H1 (cell line): Measurements from ENCODE around the gene ADM. TPM values are rescaled to one million over a fixed set of nuclear protein-coding genes. Genes with fewer than 3 reads are reported as not detected.

ENCODE experiments used
- CTCF ChIA-PET: fragments of 300-600 bp; sonication (Branson Sonifier 250); formaldehyde crosslinking; loops from one replicate; lab custom pipeline; 2021; ENCODE audit not compliant: partially characterized antibody; lab: Charles Lee
- POLR2A ChIA-PET: fragments of 300-600 bp; sonication (Branson Sonifier 250); formaldehyde crosslinking; loops from one replicate; lab custom pipeline; 2021; ENCODE audit warnings: inconsistent platforms; ENCODE audit not compliant: partially characterized antibody; lab: Charles Lee
- DNase-seq, 2 experiments: peaks; one replicate each; pipeline versions ENCODE4 v3.0.0 to v3.0.0-alpha.2; 2010 to 2022; ENCODE audit warnings: low spot score in 2 of 2, low read depth in 1 of 2, mixed read lengths in 1 of 2
- FAIRE-seq: peaks from 2 replicates; lab custom pipeline; 2011; peaks lifted over from hg19 to GRCh38; lab: Jason Lieb, UNC
- H2AFZ ChIP-seq: 2 replicates; pipeline ENCODE4 v1.8.1; 2012; ENCODE audit warnings: low read length, inconsistent platforms
- H2AK5ac ChIP-seq: 2 replicates; pipeline ENCODE4 v1.6.1; 2013; ENCODE audit warnings: low read depth, low read length
- H2BK120ac ChIP-seq: replicated peaks from 2 replicates; pipeline ENCODE3; 2013; ENCODE audit warnings: low read depth, low read length, inconsistent platforms
- H2BK12ac ChIP-seq: 2 replicates; pipeline ENCODE4 v1.6.1; 2013; ENCODE audit warnings: low read depth, low read length
- H2BK15ac ChIP-seq: 2 replicates; pipeline ENCODE4 v1.6.1; 2013; ENCODE audit warnings: low read length
- H2BK20ac ChIP-seq: 2 replicates; pipeline ENCODE4 v1.6.1; 2013; ENCODE audit warnings: low read length
- H2BK5ac ChIP-seq: 2 replicates; pipeline ENCODE4 v1.6.1; 2013; ENCODE audit warnings: low read depth, low read length
- H3K14ac ChIP-seq: 2 replicates; pipeline ENCODE4 v1.6.1; 2013; ENCODE audit warnings: inconsistent platforms; ENCODE audit not compliant: insufficient read length
- H3K18ac ChIP-seq: 2 replicates; pipeline ENCODE4 v1.6.1; 2013; ENCODE audit warnings: low read length; ENCODE audit errors: extremely low read depth
- H3K23ac ChIP-seq: 2 replicates; pipeline ENCODE4 v1.6.1; 2013; ENCODE audit warnings: inconsistent platforms; ENCODE audit not compliant: insufficient read length
- H3K23me2 ChIP-seq: 2 replicates; pipeline ENCODE4 v1.6.1; 2013; ENCODE audit warnings: low read depth, low read length
- H3K27ac ChIP-seq: 2 replicates; pipeline ENCODE4 v1.6.1; 2011; ENCODE audit warnings: low read depth, low read length, inconsistent platforms
- H3K27me3 ChIP-seq, 4 experiments: replicated peaks in 1 of 4; 1 replicate in 1 of 4; 2 replicates in 3 of 4; pipeline versions ENCODE4 v1.6.1 to v1.8.1; 2011 to 2013; ENCODE audit warnings: low read length in 3 of 4, mild to moderate bottlenecking in 3 of 4, inconsistent platforms in 2 of 4, mixed read lengths in 2 of 4, moderate library complexity in 1 of 4; ENCODE audit not compliant: control insufficient read depth in 3 of 4, insufficient read depth in 3 of 4; ENCODE audit errors: extremely low read depth in 1 of 4
- H3K36me3 ChIP-seq, 4 experiments: 2 replicates each; pipeline versions ENCODE4 v1.6.1 to v1.8.1; 2011 to 2013; ENCODE audit warnings: mild to moderate bottlenecking in 4 of 4, low read length in 3 of 4, moderate library complexity in 2 of 4, control low read depth in 1 of 4, inconsistent platforms in 1 of 4; ENCODE audit not compliant: insufficient read depth in 4 of 4, control insufficient read depth in 2 of 4
- H3K4ac ChIP-seq: replicated peaks from 2 replicates; pipeline ENCODE3; 2013; ENCODE audit warnings: low read length, low read depth, mixed read lengths, inconsistent platforms; ENCODE audit not compliant: insufficient read length
- H3K4me1 ChIP-seq, 4 experiments: replicated peaks in 1 of 4; 1 replicate in 1 of 4; 2 replicates in 3 of 4; pipeline versions ENCODE4 v1.6.1 to v1.8.1; 2011 to 2013; ENCODE audit warnings: low read length in 3 of 4, inconsistent platforms in 2 of 4, mixed read lengths in 1 of 4; ENCODE audit not compliant: insufficient read depth in 4 of 4, control insufficient read depth in 3 of 4
- H3K4me2 ChIP-seq, 2 experiments: 2 replicates each; pipeline versions ENCODE4 v1.6.1 to v1.8.1; 2011 to 2013; ENCODE audit warnings: low read depth in 2 of 2, low read length in 2 of 2, control low read depth in 1 of 2, inconsistent platforms in 1 of 2, mild to moderate bottlenecking in 1 of 2; ENCODE audit not compliant: insufficient read depth in 1 of 2
- H3K4me3 ChIP-seq, 4 experiments: fragments of 200-600, 300-600 bp in 1 of 4; sonication (generic), shearing (Covaris generic), sonication (Bioruptor Twin) in 1 of 4; 2 replicates each; pipeline versions ENCODE4 v1.5.1 to v1.8.1; 2011 to 2016; ENCODE audit warnings: low read length in 4 of 4, low read depth in 3 of 4, control low read depth in 2 of 4, inconsistent platforms in 2 of 4, mild to moderate bottlenecking in 2 of 4, mixed read lengths in 1 of 4, moderate library complexity in 1 of 4; ENCODE audit not compliant: insufficient read depth in 2 of 4; ENCODE audit errors: extremely low read depth in 1 of 4
- H3K56ac ChIP-seq: replicated peaks from 2 replicates; pipeline ENCODE3; 2013; ENCODE audit warnings: low read depth, mild to moderate bottlenecking, mixed read lengths, low read length, inconsistent platforms; ENCODE audit not compliant: insufficient read length
- H3K79me1 ChIP-seq: 2 replicates; pipeline ENCODE4 v1.6.1; 2013; ENCODE audit warnings: low read depth, low read length, control low read depth
- H3K79me2 ChIP-seq, 2 experiments: 2 replicates each; pipeline versions ENCODE4 v1.6.1 to v1.8.1; 2012 to 2013; ENCODE audit warnings: low read length in 2 of 2, mild to moderate bottlenecking in 2 of 2, inconsistent platforms in 1 of 2; ENCODE audit not compliant: insufficient read depth in 2 of 2, control insufficient read depth in 1 of 2
- H3K9ac ChIP-seq, 4 experiments: replicated peaks in 1 of 4; 1 replicate in 1 of 4; 2 replicates in 3 of 4; pipeline versions ENCODE4 v1.6.1 to v1.8.1; 2011 to 2013; ENCODE audit warnings: low read depth in 3 of 4, low read length in 3 of 4, control low read depth in 2 of 4, mild to moderate bottlenecking in 2 of 4, moderate library complexity in 2 of 4, inconsistent platforms in 1 of 4; ENCODE audit errors: extremely low read depth in 1 of 4
- H3K9me3 ChIP-seq, 2 experiments: 2 replicates each; pipeline versions ENCODE4 v1.6.1 to v1.8.1; 2012 to 2013; ENCODE audit warnings: mild to moderate bottlenecking in 2 of 2, moderate library complexity in 2 of 2, control low read depth in 1 of 2, inconsistent platforms in 1 of 2, low read depth in 1 of 2, low read length in 1 of 2, mixed read lengths in 1 of 2; ENCODE audit not compliant: insufficient read depth in 2 of 2
- H4K20me1 ChIP-seq, 2 experiments: replicated peaks in 1 of 2; 2 replicates each; pipeline versions ENCODE3 to v1.8.1; 2011 to 2013; ENCODE audit warnings: inconsistent platforms in 2 of 2, low read length in 2 of 2, mild to moderate bottlenecking in 1 of 2; ENCODE audit not compliant: insufficient read depth in 2 of 2, control insufficient read depth in 1 of 2
- H4K5ac ChIP-seq: 2 replicates; pipeline ENCODE4 v1.6.1; 2013; ENCODE audit warnings: low read length, low read depth, mixed read lengths, inconsistent platforms; ENCODE audit not compliant: insufficient read length
- H4K8ac ChIP-seq: 2 replicates; pipeline ENCODE4 v1.8.0; 2013; ENCODE audit warnings: mild to moderate bottlenecking, moderate library complexity, low read length, inconsistent platforms; ENCODE audit not compliant: insufficient read depth; ENCODE audit errors: extremely low read depth
- H4K91ac ChIP-seq: replicated peaks from 2 replicates; pipeline ENCODE3; 2013; ENCODE audit warnings: low read length, mixed read lengths, inconsistent platforms; ENCODE audit not compliant: insufficient read length
- ASH2L ChIP-seq: fragments of 200-600, 300-600 bp; sonication (generic); IDR thresholded peaks from one replicate; pipeline ENCODE4 v1.7.1; 2017; ENCODE audit warnings: low read length
- BCL11A ChIP-seq, 2 experiments: IDR thresholded peaks; one replicate each; pipeline ENCODE4 v1.6.1; 2011; ENCODE audit warnings: low read depth in 2 of 2, low read length in 2 of 2, mild to moderate bottlenecking in 2 of 2
- CREB1 ChIP-seq: IDR thresholded peaks from 2 replicates; pipeline ENCODE4 v1.6.1; 2012; ENCODE audit warnings: inconsistent platforms
- CTBP2 ChIP-seq: IDR thresholded peaks from 2 replicates; pipeline ENCODE4 v1.7.0; 2011; ENCODE audit warnings: borderline replicate concordance, mild to moderate bottlenecking, moderate library complexity, mixed read lengths, low read length; ENCODE audit not compliant: insufficient read depth, insufficient read length
- FOSL1 ChIP-seq: IDR thresholded peaks from 2 replicates; pipeline ENCODE4 v1.6.1; 2011; ENCODE audit warnings: mild to moderate bottlenecking, low read depth, low read length, moderate library complexity; ENCODE audit not compliant: insufficient read depth
- GABPA ChIP-seq: IDR thresholded peaks from 2 replicates; pipeline ENCODE4 v1.6.1; 2011; ENCODE audit warnings: mild to moderate bottlenecking, low read length, moderate library complexity, borderline replicate concordance; ENCODE audit not compliant: insufficient read depth
- HDAC2 ChIP-seq, 2 experiments: fragments of 300-600 bp in 1 of 2; sonication (generic) in 1 of 2; IDR thresholded peaks; 2 replicates each; pipeline ENCODE4 v1.6.1; 2011 to 2012; ENCODE audit warnings: low read depth in 2 of 2, low read length in 2 of 2, mild to moderate bottlenecking in 2 of 2, moderate library complexity in 2 of 2, borderline replicate concordance in 1 of 2, inconsistent platforms in 1 of 2
- RXRA ChIP-seq: IDR thresholded peaks from 2 replicates; pipeline ENCODE4 v1.6.1; 2011; ENCODE audit warnings: low read depth, mild to moderate bottlenecking, low read length, moderate library complexity; ENCODE audit not compliant: insufficient read depth
- SIN3A ChIP-seq, 2 experiments: IDR thresholded peaks in 1 of 2; conservative IDR thresholded peaks in 1 of 2; 2 replicates each; pipeline ENCODE4 v1.6.1; 2011 to 2012; ENCODE audit warnings: low read length in 2 of 2, improper control_type of control experiment in 1 of 2, low read depth in 1 of 2, mild to moderate bottlenecking in 1 of 2
- TEAD4 ChIP-seq: IDR thresholded peaks from 2 replicates; pipeline ENCODE4 v1.6.1; 2012; ENCODE audit warnings: low read depth, low read length, inconsistent platforms, mixed read lengths
- WGBS, 2 experiments: shearing (Covaris generic) in 1 of 2; methylation state at CpG; one replicate each; pipeline versions ENCODE4 v1.1.6 to v1.1.7; 2013 to 2015; ENCODE audit warnings: low lambda C conversion rate in 2 of 2, mixed read lengths in 2 of 2, inconsistent platforms in 1 of 2, low coverage in 1 of 2, missing lambda C conversion rate in 1 of 2; ENCODE audit not compliant: insufficient replicate concordance in 2 of 2, insufficient coverage in 1 of 2, insufficient read length in 1 of 2; ENCODE audit errors: extremely low coverage in 1 of 2, missing lambda C conversion rate in 1 of 2; 5-methylcytosine and 5-hydroxymethylcytosine counted together
- polyA plus RNA-seq, 7 experiments: library from polyadenylated mRNA; depleted of rRNA in 3 of 7; stranded (reverse) in 5 of 7; unstranded in 2 of 7; fragments of >200 nt in 5 of 7; fragments of 200-250 nt in 2 of 7; gene quantifications; 1 replicate in 5 of 7; 2 replicates in 1 of 7; 4 replicates in 1 of 7; pipeline versions ENCODE4 v1.2.1 to v1.2.3, GENCODE V29; 2011 to 2013; ENCODE audit warnings: missing spikeins in 2 of 7, mixed read lengths in 2 of 7
- total RNA-seq: library from RNA; stranded (reverse); fragmentation: NEBNext Ultra II Directional; extraction: Animal tissue kit (Norgen Biotek cat#: 25700); gene quantifications from 2 replicates; pipeline ENCODE4 v1.2.1, GENCODE V29; 2021

ADM gene
- total and polyA plus RNA-seq, 2 of the 8 experiments (the other 6 are each of a cell fraction or from before 2014, with no cell fraction given): 94.1 to 95.6 TPM

GRCh38 chr11:10291801-10292638 lies 12.9 kb upstream of the ADM start:
- Histone ChIP-seq H3K79me2 (peaks cover 0 to 58% of the 10 kb centered on the region in 2 experiments; a peak in 2 of 4 replicates), H3K4me2 (peak overlapping the region in 1 of 2 experiments; percentile 21; a peak in 1 of 4 replicates), H3K14ac (no peak overlapping the region), H2AFZ (no peak overlapping the region), H3K27me3 (no peaks in the 10 kb centered on the region), H4K8ac (no peak overlapping the region), H3K23ac (no peak overlapping the region), H2BK15ac (no peak overlapping the region), H4K5ac (no peak overlapping the region), H4K91ac (no peak overlapping the region), H3K18ac (no peak overlapping the region), H2BK12ac (no peak overlapping the region), H3K56ac (no peak overlapping the region), H3K4me1 (peaks cover 3 to 17% (median 8%) of the 10 kb centered on the region in 4 experiments), H3K4me3 (0 out of 8 replicates have a peak overlapping the region, but pooled peaks of 1 of the 4 experiments have one; percentile 95), H3K23me2 (peaks cover 11% of the 10 kb centered on the region), H4K20me1 (peaks cover 2 to 7% of the 10 kb centered on the region in 2 experiments), H2BK20ac (no peak overlapping the region), H3K9ac (no peak overlapping the region), H3K4ac (no peak overlapping the region), H2BK5ac (no peak overlapping the region), H2AK5ac (no peak overlapping the region), H3K27ac (no peak overlapping the region), H2BK120ac (no peak overlapping the region), H3K9me3 (no peaks in the 10 kb centered on the region), H3K36me3 (no peaks in the 10 kb centered on the region), H3K79me1 (peaks cover 5% of the 10 kb centered on the region; the same call in 1 of the 2 replicates)
- FAIRE-seq: no peak
- no peak for DNase-seq
- CTCF ChIA-PET: interaction anchor here (1.0 to 5.9 kb wide), 4 partner anchors 10 to 72 kb away, joined by 3 to 35 read pairs (median 4); partner anchors contain the start of gene ADM
- POLR2A ChIA-PET: interaction anchor here (0.8 to 12.5 kb wide), 3 partner anchors 8 to 16 kb away, joined by 3 to 156 read pairs (median 3); partner anchors contain the start of gene ADM
- 89% methylated on average over 17 of the region's 17 CpGs; no CpG with 5 or more reads in 1 of the 2 experiments for WGBS, 2 experiments
- TF ChIP-seq FOSL1: no peak
- TF ChIP-seq RXRA: no peak
- no peak for TF ChIP-seq TEAD4
- no peak for TF ChIP-seq ASH2L
- TF ChIP-seq SIN3A (conservative IDR thresholded peaks at IDR 0.05 in 1 of 2, IDR thresholded peaks at IDR 0.05 in 1 of 2; ENCODE audit: low read depth in 1 of 2, low read length in 2 of 2): no peak
- no peak for TF ChIP-seq CTBP2
- no peak for TF ChIP-seq CREB1
- TF ChIP-seq HDAC2 (IDR thresholded peaks at IDR 0.05; ENCODE audit: borderline replicate concordance in 1 of 2, low read depth in 2 of 2, low read length in 2 of 2): no peak
- TF ChIP-seq GABPA: no peak
- no peak for TF ChIP-seq BCL11A (IDR thresholded peaks at IDR 0.05; ENCODE audit: low read depth in 2 of 2, low read length in 2 of 2)
